Mucosa of gallbladder (tissue), 1 donor: Measurements from ENCODE around the gene DLST. TPM values are rescaled to one million over a fixed set of nuclear protein-coding genes. Genes with fewer than 3 reads are reported as not detected.
"Not testable (repeated sequence)": the region's sequence is repeated elsewhere in the genome, so short reads cannot be mapped to it uniquely, and the experiment has no call there.

Experiments
- DNase-seq: peaks from one replicate; pipeline ENCODE4 v3.0.0-alpha.2; 2020; ENCODE audit warnings: low spot score
- total RNA-seq: library from RNA; stranded (reverse); gene quantifications from one replicate; pipeline ENCODE4 v1.2.1, GENCODE V29; 2021
- donor health status: DM: no; HTN: no; CAD: no.

Gene DLST
- total RNA-seq, 1 donor from 2014 or later: 95.6 TPM

DNA sequence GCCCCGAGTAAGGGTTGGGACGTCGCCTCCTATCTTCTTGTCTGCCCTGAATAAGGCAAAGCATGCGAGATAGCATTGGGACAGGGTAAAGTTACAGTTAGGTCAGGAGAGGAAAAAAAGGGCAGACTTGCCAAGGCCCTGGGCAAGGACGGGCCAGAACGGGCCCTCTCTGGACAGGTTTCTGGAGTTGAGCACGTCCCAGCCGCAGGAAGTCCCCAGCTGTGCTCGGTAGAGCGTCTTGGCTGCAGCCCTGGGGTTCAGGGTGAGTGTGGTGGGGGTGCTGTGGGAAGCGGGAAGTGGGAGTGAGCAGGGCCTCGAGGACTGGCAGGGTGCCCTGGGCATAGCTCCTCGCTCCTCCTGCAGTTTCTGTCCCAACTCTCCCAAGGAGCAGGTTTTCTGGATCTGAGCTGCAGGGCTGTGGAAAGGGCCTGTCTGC is 35.9 kb downstream of the DLST start:
- no peak for DNase-seq

DNA sequence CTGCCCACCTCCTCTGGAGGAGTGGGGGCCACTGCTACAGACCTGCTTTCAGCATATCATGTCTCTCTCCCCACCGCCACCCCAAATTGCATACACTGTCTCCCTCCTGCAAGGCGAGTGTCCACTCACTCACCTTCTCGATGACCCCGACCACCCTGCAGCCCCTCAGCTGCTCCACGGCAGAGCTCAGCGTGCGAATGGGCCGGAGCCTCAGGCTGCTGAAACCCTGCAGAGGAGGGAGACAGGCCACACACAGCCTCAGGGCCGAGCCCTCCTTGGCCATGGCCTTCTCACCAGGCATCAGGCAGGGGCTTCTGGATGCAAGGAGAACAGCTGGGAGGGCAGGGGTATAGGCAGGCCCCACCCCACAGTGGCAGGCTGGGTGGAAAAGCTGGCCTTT is 36.7 kb downstream of the DLST start:
- no peak for DNase-seq

DNA sequence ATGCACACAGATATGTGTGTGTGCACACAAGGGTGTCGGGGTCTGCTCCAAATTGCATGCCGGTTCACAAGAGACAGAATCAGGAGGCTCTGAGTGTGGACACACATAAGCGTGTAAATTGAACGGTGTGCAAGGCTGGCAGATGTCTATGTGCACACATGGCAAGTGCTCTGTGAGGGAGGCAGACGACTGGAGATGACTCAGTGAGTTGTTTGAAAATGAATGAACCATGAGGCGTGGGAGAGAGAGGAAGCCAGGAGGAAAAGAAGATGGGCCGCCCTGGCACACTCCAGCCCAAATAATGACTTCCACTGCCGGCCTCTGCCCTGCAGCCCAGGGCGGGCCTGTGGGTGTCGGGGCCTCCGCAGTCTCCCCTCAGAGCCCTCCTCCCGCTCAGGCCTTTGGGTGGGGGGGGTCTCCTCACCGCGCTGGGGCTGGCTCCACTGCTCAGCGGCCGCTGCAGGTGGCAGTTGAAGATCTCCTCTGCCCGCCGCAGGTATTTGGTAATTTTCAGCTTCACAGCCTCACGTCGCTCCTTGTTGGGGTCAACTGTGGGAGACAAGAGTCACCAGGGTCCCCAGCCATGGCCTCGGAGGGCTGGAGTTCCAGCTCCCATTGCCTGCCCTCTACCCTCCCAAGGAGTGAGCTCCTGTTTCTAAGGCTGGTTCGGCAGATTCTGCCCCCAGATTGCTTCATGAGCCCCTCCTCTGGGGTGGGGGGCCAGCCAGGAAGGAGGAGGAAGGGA is 37.9 kb downstream of the DLST start:
- no peak for DNase-seq

- no peak for DNase-seq
Measured at GRCh38 chr14:74920281-74920680, 38.6 kb downstream of the DLST start.

DNA sequence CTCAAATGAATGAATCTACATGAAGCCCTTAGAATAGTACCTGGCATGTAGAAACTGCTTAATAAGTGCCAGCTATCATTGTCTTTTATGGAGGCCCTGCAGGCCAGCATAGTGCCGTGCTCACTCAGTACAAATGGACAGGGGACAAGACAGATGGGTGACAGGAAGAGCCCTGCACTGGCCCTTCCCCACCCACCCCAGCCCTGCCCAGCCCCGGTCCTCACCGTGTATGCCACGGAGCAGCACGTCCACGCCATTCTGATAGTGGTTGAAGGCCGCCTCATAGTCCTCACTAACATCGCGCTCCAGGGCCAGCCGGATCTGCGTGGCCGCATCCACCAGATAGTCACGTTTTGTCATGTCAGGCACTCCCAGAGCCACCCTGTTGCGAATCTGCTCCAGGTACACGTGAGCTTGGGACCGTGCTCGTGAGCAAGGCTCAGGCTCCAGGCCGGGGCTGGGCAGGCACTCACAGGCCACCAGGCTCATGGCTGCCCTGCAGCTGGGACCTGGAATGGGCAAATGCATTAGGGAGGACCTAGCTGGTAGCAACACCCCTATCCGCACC is 39.4 kb downstream of the DLST start:
- no peak for DNase-seq

GRCh38 chr14:74921987-74922751 is 40.5 kb downstream of the DLST start:
- DNase-seq: no peak

- DNase-seq: peak; percentile 82
Measured at GRCh38 chr14:74922752-74923401, 41.2 kb downstream of the DLST start, which contains the start of gene RPS6KL1. Gene RPS6KL1, minus strand, starts transcription at chr14:74923260. Its CDS starts 1,719 bp downstream, at chr14:74921541.

DNA sequence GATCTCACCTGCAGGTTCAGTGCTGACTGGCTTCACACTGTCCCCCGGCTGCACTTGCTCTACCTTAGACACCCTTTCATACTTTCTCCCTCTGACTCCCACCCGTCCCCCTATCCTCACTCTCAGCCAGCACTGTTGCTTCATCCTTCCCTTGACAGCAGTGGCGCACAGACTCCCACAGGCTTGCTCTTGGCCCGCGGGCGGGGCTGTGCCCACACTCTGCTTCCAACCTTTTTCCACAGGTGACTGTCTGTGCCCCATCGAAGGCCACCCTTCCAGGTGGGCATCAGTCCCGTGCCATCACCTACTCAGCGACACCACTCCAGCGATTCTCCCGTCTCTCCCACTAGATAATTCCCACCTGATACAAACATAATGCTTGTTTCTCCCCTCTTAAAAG is 42.3 kb downstream of the DLST start:
- DNase-seq: no peak

DNA sequence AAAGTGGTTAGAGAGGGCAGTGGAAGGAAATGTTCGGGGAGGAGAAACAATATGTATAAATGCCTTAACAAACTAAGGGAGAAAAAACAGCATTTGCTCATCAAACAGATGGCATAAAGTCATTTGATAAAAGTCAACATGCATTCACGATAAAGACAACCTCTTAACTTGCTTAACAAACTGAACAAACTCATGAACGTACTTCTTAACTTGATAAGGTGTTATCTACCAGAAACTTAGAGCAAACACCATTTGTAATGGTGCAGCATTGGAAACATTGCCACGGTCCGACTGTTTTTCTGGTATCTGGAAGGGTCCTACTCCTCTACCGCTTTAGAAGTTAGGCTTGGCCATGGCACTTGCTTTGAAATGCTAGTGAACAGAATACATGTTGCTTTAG is 45.5 kb downstream of the DLST start:
- DNase-seq: no peak

- DNase-seq: no peak
Measured at GRCh38 chr14:74929242-74929641, 47.5 kb downstream of the DLST start.

DNA sequence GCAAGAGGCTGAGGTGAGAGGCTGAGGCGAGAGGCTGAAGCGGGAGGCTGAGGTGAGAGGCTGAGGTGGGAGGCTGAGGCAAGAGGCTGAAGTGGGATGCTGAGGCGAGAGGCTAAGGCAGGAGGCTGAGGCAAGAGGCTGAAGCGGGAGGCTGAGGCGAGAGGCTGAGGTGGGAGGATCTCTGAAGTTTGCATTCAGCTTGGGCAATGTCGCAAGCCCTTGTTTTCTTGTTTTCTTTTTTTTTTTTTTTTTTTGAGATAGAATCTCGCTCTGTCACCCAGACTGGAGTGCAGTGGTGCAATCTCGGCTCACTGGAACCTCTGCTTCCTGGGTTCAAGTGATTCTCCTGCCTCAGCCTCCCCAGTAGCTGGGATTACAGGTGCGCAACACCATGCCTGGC is 50.0 kb downstream of the DLST start:
- DNase-seq: not testable (repeated sequence)

DNA sequence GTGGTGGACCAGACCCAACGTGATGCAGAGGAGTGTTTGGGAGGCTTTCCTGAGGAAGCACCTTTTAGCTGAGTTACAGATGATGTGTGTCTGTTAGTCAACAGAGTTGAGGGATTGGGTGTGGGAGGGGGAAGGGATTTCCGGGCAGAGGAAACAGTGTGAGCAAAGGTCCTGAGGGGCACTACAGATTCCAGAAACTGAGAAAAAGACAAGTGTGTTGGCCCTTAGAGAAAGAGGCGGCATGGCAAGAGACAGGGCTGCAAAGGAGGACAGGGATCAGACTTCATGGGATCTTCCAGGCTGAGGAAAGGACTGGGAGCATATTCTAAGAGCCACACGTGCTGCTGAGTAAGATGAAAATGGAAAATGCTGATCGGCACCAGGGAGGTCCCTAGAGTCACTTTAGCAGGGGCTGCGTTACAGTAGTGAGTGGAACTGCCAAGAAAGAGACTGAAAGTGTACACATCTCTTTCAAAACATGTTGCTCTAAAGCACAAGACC is 50.7 kb downstream of the DLST start:
- no peak for DNase-seq

GRCh38 chr14:74932936-74933335 is 51.2 kb downstream of the DLST start:
- not testable (repeated sequence) for DNase-seq

DNA sequence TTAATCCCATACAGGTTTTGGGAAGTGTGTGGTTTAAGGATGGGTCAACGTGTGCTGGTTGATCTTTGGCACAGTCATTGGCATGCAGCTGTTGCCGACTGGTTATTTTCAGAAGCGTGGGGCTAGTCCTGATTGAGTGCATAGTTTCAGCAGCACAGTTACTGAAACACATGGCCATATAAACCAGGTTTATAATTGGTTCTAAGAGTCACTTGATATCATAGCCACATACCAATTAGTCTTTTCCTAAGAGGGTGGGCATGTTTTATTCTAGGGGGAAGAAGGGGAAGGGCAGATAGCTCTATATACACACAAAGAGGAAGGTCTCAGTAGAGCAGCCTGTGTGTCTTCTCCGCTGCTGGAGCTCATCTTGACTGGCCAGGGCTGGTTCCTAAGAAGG is 52.3 kb downstream of the DLST start:
- DNase-seq: no peak

DNA sequence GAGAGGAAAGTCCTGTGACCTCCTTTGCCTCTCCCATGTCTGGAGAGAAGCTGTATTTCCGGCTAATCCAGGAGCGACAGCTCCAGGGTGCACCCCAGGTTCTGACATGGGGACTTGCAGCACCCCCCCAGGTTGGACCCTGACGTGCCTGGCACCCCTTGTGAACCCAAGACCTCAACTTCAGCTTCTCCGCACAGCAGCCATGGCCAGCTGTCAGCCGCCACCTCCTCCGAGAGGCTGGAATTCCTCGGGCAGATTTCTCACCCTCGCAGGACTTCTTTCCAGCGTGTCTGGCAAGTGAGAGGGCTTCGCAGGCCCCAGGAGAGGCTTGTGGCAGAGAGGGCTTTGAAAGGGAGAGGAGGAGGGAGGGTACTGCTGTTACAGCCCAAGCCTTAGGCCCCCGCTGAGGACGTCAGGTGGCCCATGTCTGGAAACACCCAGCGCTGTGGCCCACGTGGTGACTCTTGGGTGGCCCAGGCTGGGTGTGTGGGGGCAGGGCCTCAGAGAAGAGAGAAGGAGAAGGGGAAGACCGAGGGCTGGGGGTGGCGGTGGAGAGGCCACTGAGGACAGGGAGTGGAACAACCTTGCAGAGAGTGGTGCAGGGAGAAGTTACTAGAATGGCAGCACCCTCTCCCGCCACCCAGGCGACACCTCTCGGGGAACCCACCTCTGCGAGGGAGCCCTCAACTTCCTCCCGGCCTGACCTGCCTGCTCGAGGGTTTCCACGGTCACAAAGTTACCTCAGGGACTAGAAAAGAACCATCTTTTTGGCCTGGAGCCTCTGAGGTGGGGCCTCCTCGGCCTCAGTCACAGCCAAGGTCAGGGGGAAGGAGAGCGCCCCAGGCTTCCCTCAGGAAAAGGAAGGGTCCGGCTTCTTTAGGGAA is 53.0 kb downstream of the DLST start:
- DNase-seq: no peak

DNA sequence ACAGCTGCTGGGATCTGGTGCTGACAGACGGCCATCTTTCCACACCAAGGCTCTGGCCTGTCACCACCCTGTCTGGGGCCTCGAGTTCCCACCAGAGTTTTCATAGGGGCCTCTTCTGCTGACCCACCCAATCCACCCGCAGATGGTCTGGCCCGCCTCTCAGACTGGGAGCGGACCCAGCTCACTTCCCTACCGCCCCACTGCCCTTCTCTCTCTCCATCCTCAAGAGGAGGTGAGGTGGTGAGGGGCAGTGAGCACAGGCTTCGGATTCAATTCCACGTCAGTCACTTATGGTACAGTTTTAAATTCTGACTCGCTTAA is 53.6 kb downstream of the DLST start:
- DNase-seq: no peak

GRCh38 chr14:74936151-74936550 is 54.4 kb downstream of the DLST start:
- DNase-seq: no peak

GRCh38 chr14:74936731-74937130 is 55.0 kb downstream of the DLST start:
- DNase-seq: no peak

DNA sequence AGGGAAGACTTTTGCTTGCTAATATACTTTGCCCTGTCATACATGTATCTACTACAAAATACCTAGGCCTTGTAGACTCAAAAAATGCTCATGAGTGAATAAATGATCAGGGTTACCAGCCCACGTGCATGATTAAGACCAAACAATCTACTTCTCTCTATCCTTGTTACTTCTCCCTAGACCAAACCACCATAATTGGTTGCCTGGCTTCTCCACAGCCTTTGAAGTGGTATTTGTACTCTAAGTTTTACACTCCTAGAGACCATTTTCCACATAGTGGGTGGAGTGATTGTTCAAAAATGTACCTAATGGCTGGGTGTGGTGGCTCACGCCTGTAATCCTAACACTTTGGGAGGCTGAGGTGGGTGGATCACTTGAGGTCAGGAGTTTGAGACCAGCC is 55.5 kb downstream of the DLST start:
- DNase-seq: no peak

DNA sequence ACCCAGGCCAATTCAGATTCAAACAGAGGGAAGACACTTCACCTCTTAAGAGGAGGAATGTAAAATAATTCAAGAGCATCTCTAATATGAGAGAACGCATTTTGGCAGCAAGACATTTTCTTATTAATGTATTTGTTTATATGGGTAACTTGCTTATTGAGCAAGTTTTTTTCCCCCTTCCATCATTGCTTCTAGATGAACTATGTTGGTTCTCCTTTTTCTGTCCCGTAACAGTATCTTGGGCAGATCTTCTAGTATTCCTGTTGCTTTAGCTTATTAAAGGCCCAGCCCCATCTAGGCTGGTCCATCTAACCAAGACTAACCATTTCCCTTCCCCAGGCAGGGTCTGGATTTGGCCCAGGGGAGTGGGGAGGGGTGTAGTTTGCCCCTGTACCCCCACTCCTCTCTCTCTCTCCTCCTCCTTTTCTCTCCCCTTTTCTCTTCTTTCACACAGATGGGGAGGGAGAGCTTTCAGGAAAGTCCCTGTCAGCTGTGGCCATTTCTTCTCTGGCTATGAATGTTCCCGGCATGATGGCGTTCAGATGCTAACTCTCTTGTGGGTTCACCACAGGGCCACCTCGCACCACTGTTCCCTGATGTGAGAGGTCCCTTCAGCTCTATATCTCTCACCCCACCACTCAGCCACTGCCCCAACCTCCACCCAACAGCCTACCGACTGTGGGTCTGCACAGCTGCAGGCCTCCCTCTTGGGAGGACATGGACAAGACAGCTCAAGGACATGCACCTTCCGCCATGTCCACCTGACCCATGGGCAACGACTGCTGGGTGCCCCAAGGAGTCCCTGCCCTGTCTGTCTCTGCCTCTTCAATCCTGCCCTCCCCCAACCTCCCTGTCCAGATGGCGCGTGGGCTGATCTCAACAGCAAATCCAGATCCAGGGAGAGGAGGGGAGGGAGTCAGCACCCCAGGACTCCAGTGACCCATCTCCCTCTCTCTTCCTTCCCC is 57.1 kb downstream of the DLST start:
- no peak for DNase-seq
